GM06990 (cell line): Measurements from ENCODE around the gene PM20D2.

Experiments
- DNase-seq: peaks from one replicate; pipeline ENCODE4 v3.0.0-alpha.2; 2011; ENCODE audit not compliant: insufficient read length; ENCODE audit errors: extremely low read depth
- H3K27me3 ChIP-seq: replicated peaks from 2 replicates; pipeline ENCODE4 v1.6.0; 2011; ENCODE audit warnings: low read length; ENCODE audit not compliant: control insufficient read depth, insufficient read depth
- H3K36me3 ChIP-seq: 2 replicates; pipeline ENCODE4 v1.5.1; 2011; ENCODE audit warnings: low read length; ENCODE audit not compliant: control insufficient read depth, insufficient read depth
- H3K4me3 ChIP-seq: replicated peaks from 2 replicates; pipeline ENCODE4 v1.5.1; 2011; ENCODE audit warnings: low read depth, mild to moderate bottlenecking, control low read depth, low read length
- CTCF ChIP-seq: IDR thresholded peaks from 2 replicates; pipeline ENCODE4 v1.5.1; 2011; ENCODE audit warnings: low read length, control low read depth, mild to moderate bottlenecking, inconsistent platforms; ENCODE audit not compliant: insufficient read depth, poor library complexity, severe bottlenecking

The PM20D2 gene

GRCh38 chr6:89145956-89146717 is at the start of gene PM20D2:
TSS of gene PM20D2 (plus strand) at chr6:89146055. CDS start at chr6:89146145, 90 bp downstream.
- Histone ChIP-seq H3K4me3 (peak within 1 kb of the TSS; percentile 76), H3K36me3 (no peaks in the 10 kb centered on the region), H3K27me3 (no peaks in the 10 kb centered on the region)
- peak; percentile 87 for DNase-seq
- TF ChIP-seq CTCF: no peak

GRCh38 chr6:89098461-89098860 is 47.4 kb upstream of the PM20D2 start:
- DNase-seq: no peak
- H3K4me3 ChIP-seq: no peak overlapping the region
- H3K27me3 ChIP-seq: no peaks in the 10 kb centered on the region
- no peak for TF ChIP-seq CTCF
- no peaks in the 10 kb centered on the region for H3K36me3 ChIP-seq

- no peaks in the 10 kb centered on the region for H3K36me3 ChIP-seq
- no peak for TF ChIP-seq CTCF
- no peaks in the 10 kb centered on the region for H3K27me3 ChIP-seq
- no peak for DNase-seq
- no peak overlapping the region for H3K4me3 ChIP-seq
These were observed 45.7 kb upstream of the PM20D2 start for GRCh38 chr6:89100114-89100513.

GRCh38 chr6:89110284-89110683 is 35.6 kb upstream of the PM20D2 start:
- Histone ChIP-seq H3K27me3 (no peaks in the 10 kb centered on the region; the same call in 1 of the 2 replicates), H3K36me3 (no peaks in the 10 kb centered on the region), H3K4me3 (no peak overlapping the region)
- DNase-seq: no peak
- TF ChIP-seq CTCF: no peak

- no peak for TF ChIP-seq CTCF
- Histone ChIP-seq H3K4me3 (no peak overlapping the region), H3K36me3 (no peaks in the 10 kb centered on the region), H3K27me3 (no peaks in the 10 kb centered on the region)
- DNase-seq: no peak
These were observed 33.9 kb upstream of the PM20D2 start for GRCh38 chr6:89111933-89112332.
